Trophoblast cell (in vitro differentiated cells and primary cell): ENCODE data around the gene IRS2. TPM values are rescaled to one million over a fixed set of nuclear protein-coding genes. Genes with fewer than 3 reads are reported as not detected.

Experiments used
- DNase-seq, 2 donors: peaks; one replicate each; pipeline ENCODE4 v3.0.0-alpha.2; 2016
- H2AFZ ChIP-seq: 2 replicates; pipeline ENCODE4 v1.6.1; 2013; ENCODE audit warnings: low read length, moderate library complexity, mild to moderate bottlenecking; ENCODE audit not compliant: insufficient read depth, poor library complexity
- H2AK5ac ChIP-seq: 2 replicates; pipeline ENCODE4 v1.6.1; 2013; ENCODE audit warnings: mild to moderate bottlenecking, low read length
- H2BK120ac ChIP-seq: 2 replicates; pipeline ENCODE4 v1.6.1; 2013; ENCODE audit warnings: low read length, mild to moderate bottlenecking, moderate library complexity; ENCODE audit not compliant: insufficient read depth, poor library complexity
- H2BK12ac ChIP-seq: 2 replicates; pipeline ENCODE4 v1.6.1; 2013; ENCODE audit warnings: mild to moderate bottlenecking, low read length, moderate library complexity
- H2BK5ac ChIP-seq: 2 replicates; pipeline ENCODE4 v1.6.1; 2013; ENCODE audit warnings: low read length, low read depth, moderate library complexity, mild to moderate bottlenecking; ENCODE audit not compliant: poor library complexity
- H3K14ac ChIP-seq: 2 replicates; pipeline ENCODE4 v1.6.1; 2013; ENCODE audit warnings: mild to moderate bottlenecking, low read length
- H3K18ac ChIP-seq: 2 replicates; pipeline ENCODE4 v1.6.1; 2013; ENCODE audit warnings: mild to moderate bottlenecking, low read length
- H3K23ac ChIP-seq: 2 replicates; pipeline ENCODE4 v1.6.1; 2013; ENCODE audit warnings: low read length
- H3K27ac ChIP-seq: 2 replicates; pipeline ENCODE4 v1.5.1; 2013; ENCODE audit warnings: low read depth, mild to moderate bottlenecking, inconsistent platforms, low read length, moderate library complexity
- H3K27me3 ChIP-seq: 2 replicates; pipeline ENCODE4 v1.6.1; 2013; ENCODE audit warnings: inconsistent platforms, mild to moderate bottlenecking, low read length, moderate library complexity; ENCODE audit not compliant: insufficient read depth
- H3K36me3 ChIP-seq, 2 experiments: 1 replicate in 1 of 2; 2 replicates in 1 of 2; pipeline ENCODE4 v1.6.1; 2013; ENCODE audit warnings: low read length in 2 of 2, mild to moderate bottlenecking in 2 of 2, moderate library complexity in 1 of 2; ENCODE audit not compliant: insufficient read depth in 2 of 2, control insufficient read depth in 1 of 2
- H3K4ac ChIP-seq: 2 replicates; pipeline ENCODE4 v1.6.1; 2013; ENCODE audit warnings: low read depth, mild to moderate bottlenecking, low read length, moderate library complexity
- H3K4me1 ChIP-seq, 2 experiments: 1 replicate in 1 of 2; 2 replicates in 1 of 2; pipeline ENCODE4 v1.6.1; 2013; ENCODE audit warnings: low read length in 2 of 2, mild to moderate bottlenecking in 2 of 2, moderate library complexity in 1 of 2; ENCODE audit not compliant: insufficient read depth in 2 of 2, control insufficient read depth in 1 of 2
- H3K4me2 ChIP-seq: 2 replicates; pipeline ENCODE4 v1.6.1; 2013; ENCODE audit warnings: inconsistent platforms, mild to moderate bottlenecking, low read length, moderate library complexity
- H3K4me3 ChIP-seq: 2 replicates; pipeline ENCODE4 v1.5.1; 2013; ENCODE audit warnings: mild to moderate bottlenecking, low read depth, low read length, inconsistent platforms
- H3K79me1 ChIP-seq: one replicate; pipeline ENCODE4 v1.6.1; 2013; ENCODE audit warnings: low read length
- H3K79me2 ChIP-seq: 2 replicates; pipeline ENCODE4 v1.6.1; 2013; ENCODE audit warnings: low read length, mild to moderate bottlenecking; ENCODE audit not compliant: control insufficient read depth, insufficient read depth, poor library complexity
- H3K9ac ChIP-seq: 2 replicates; pipeline ENCODE4 v1.6.1; 2013; ENCODE audit warnings: mild to moderate bottlenecking, low read length
- H3K9me3 ChIP-seq: 2 replicates; pipeline ENCODE4 v1.6.1; 2013; ENCODE audit warnings: low read depth, mild to moderate bottlenecking, control low read depth, inconsistent platforms, low read length; ENCODE audit not compliant: insufficient read depth
- H4K12ac ChIP-seq: 2 replicates; pipeline ENCODE4 v1.6.1; 2013; ENCODE audit warnings: low read depth, mild to moderate bottlenecking, low read length, moderate library complexity
- H4K8ac ChIP-seq: 2 replicates; pipeline ENCODE4 v1.6.1; 2013; ENCODE audit warnings: low read depth, mild to moderate bottlenecking, low read length, moderate library complexity
- H4K91ac ChIP-seq: one replicate; pipeline ENCODE4 v1.6.1; 2013; ENCODE audit warnings: low read depth, mild to moderate bottlenecking, low read length, moderate library complexity
- WGBS: extraction: QIAGEN DNeasy Blood & Tissue Kit; methylation state at CpG from one replicate; pipeline ENCODE4 v1.1.7; 2013; ENCODE audit warnings: missing lambda C conversion rate; ENCODE audit not compliant: insufficient read length, insufficient coverage; ENCODE audit errors: extremely low coverage; 5-methylcytosine and 5-hydroxymethylcytosine counted together
- polyA plus RNA-seq: library from polyadenylated mRNA; stranded (reverse); fragments of 200-250 nt; gene quantifications from 2 replicates; pipeline ENCODE4 v1.2.3, GENCODE V29; 2013

IRS2 gene
- 6.2 and 6.6 TPM in 2 replicates for polyA plus RNA-seq

- peak within 1 kb of the TSS; percentile 76 for H2BK5ac ChIP-seq
- H2AFZ ChIP-seq: peak within 1 kb of the TSS; percentile 88
- peak within 1 kb of the TSS; percentile 74 for H3K14ac ChIP-seq
- H4K8ac ChIP-seq: peak within 1 kb of the TSS; percentile 81
- H4K91ac ChIP-seq: peak within 1 kb of the TSS; percentile 90
- H3K4me3 ChIP-seq: peak within 1 kb of the TSS; percentile 89
- peak within 1 kb of the TSS; percentile 36 for H2BK12ac ChIP-seq
- peaks cover 8% of the 10 kb centered on the region for H3K79me2 ChIP-seq
- H3K27ac ChIP-seq: peak within 1 kb of the TSS; percentile 52
- WGBS: no CpG with 5 or more reads among the region's 98 CpGs
- peak within 1 kb of the TSS; percentile 93 for H3K4me2 ChIP-seq
- H4K12ac ChIP-seq: peak within 1 kb of the TSS; percentile 59
- peak within 1 kb of the TSS; percentile 81 for H3K9ac ChIP-seq
- H3K23ac ChIP-seq: no peak within 1 kb of the TSS
- no peak within 1 kb of the TSS for H2AK5ac ChIP-seq
- peaks cover 2% of the 10 kb centered on the region for H3K9me3 ChIP-seq
- H3K79me1 ChIP-seq: peaks cover 12% of the 10 kb centered on the region
- peak within 1 kb of the TSS; percentile 72 for H3K18ac ChIP-seq
- H3K27me3 ChIP-seq: peaks cover 4% of the 10 kb centered on the region
- H3K4me1 ChIP-seq: peaks cover 19 to 20% of the 10 kb centered on the region in 2 experiments
- H3K4ac ChIP-seq: peak within 1 kb of the TSS; percentile 67
- peak; percentile 91 to 97 for DNase-seq
- peak within 1 kb of the TSS; percentile 91 for H2BK120ac ChIP-seq
- H3K36me3 ChIP-seq: peaks cover 19 to 20% of the 10 kb centered on the region in 2 experiments
These were observed at the start of gene IRS2 for GRCh38 chr13:109786457-109787134. IRS2 (minus strand) TSS chr13:109786583; CDS start chr13:109786053, 530 bp downstream.

- H4K8ac ChIP-seq: no peak overlapping the region
- no peak overlapping the region for H3K23ac ChIP-seq
- H2BK5ac ChIP-seq: no peak overlapping the region
- no peaks in the 10 kb centered on the region for H3K79me2 ChIP-seq
- H3K14ac ChIP-seq: no peak overlapping the region
- H2AK5ac ChIP-seq: no peak overlapping the region
- peaks cover 0 to 1% of the 10 kb centered on the region in 2 experiments for H3K4me1 ChIP-seq
- DNase-seq: no peak
- H3K36me3 ChIP-seq: no peaks in the 10 kb centered on the region
- no peak overlapping the region for H2BK12ac ChIP-seq
- no peaks in the 10 kb centered on the region for H3K9me3 ChIP-seq
- H3K18ac ChIP-seq: no peak overlapping the region
- no peak overlapping the region for H3K9ac ChIP-seq
- no peak overlapping the region for H2AFZ ChIP-seq
- no peak overlapping the region for H4K12ac ChIP-seq
- H3K4me2 ChIP-seq: no peak overlapping the region
- no peak overlapping the region for H2BK120ac ChIP-seq
- no peaks in the 10 kb centered on the region for H3K79me1 ChIP-seq
- WGBS: no CpG with 5 or more reads among the region's 16 CpGs
- H3K4ac ChIP-seq: no peak overlapping the region
- H3K27me3 ChIP-seq: no peaks in the 10 kb centered on the region
- H3K27ac ChIP-seq: no peak overlapping the region
- no peak overlapping the region for H4K91ac ChIP-seq
- no peak overlapping the region for H3K4me3 ChIP-seq
These were observed 48.8 kb upstream of the IRS2 start for GRCh38 chr13:109834973-109835720.

GRCh38 chr13:109833940-109834339 is 47.6 kb upstream of the IRS2 start:
- Histone ChIP-seq H3K18ac (no peak overlapping the region), H3K9ac (no peak overlapping the region), H3K79me1 (no peaks in the 10 kb centered on the region), H3K23ac (no peak overlapping the region), H3K14ac (no peak overlapping the region), H3K4me2 (no peak overlapping the region), H2AK5ac (no peak overlapping the region), H3K9me3 (no peaks in the 10 kb centered on the region), H3K27ac (no peak overlapping the region), H3K79me2 (no peaks in the 10 kb centered on the region), H3K4me3 (no peak overlapping the region), H3K27me3 (no peaks in the 10 kb centered on the region), H4K91ac (no peak overlapping the region), H3K4me1 (no peaks in the 10 kb centered on the region), H2AFZ (no peak overlapping the region), H2BK12ac (no peak overlapping the region), H4K8ac (no peak overlapping the region), H4K12ac (no peak overlapping the region), H2BK120ac (no peak overlapping the region), H3K36me3 (no peaks in the 10 kb centered on the region), H3K4ac (no peak overlapping the region), H2BK5ac (no peak overlapping the region)
- no CpG with 5 or more reads among the region's 5 CpGs for WGBS
- no peak for DNase-seq

GRCh38 chr13:109833071-109833470 is 46.7 kb upstream of the IRS2 start:
- DNase-seq: no peak
- Histone ChIP-seq H3K4ac (no peak overlapping the region), H3K9ac (no peak overlapping the region), H3K4me3 (no peak overlapping the region), H3K27me3 (no peaks in the 10 kb centered on the region), H3K18ac (no peak overlapping the region), H3K9me3 (no peaks in the 10 kb centered on the region), H3K23ac (no peak overlapping the region), H2BK5ac (no peak overlapping the region), H2AK5ac (no peak overlapping the region), H3K27ac (no peak overlapping the region), H3K79me1 (no peaks in the 10 kb centered on the region), H4K8ac (no peak overlapping the region), H4K12ac (no peak overlapping the region), H2BK12ac (no peak overlapping the region), H3K36me3 (no peaks in the 10 kb centered on the region), H3K79me2 (no peaks in the 10 kb centered on the region), H2AFZ (no peak overlapping the region), H3K4me1 (no peaks in the 10 kb centered on the region), H4K91ac (no peak overlapping the region), H3K14ac (no peak overlapping the region), H3K4me2 (no peak overlapping the region), H2BK120ac (no peak overlapping the region)
- no CpG with 5 or more reads among the region's 5 CpGs for WGBS
